CD8-positive, alpha-beta memory T cell (primary cell): ENCODE measurements around the gene EDC4. TPM values are rescaled to one million over a fixed set of nuclear protein-coding genes. Genes with fewer than 3 reads are reported as not detected.

ENCODE experiments used
- CTCF ChIA-PET: fragments of 350-600 bp; sonication (Branson Sonifier 250); formaldehyde crosslinking; loops from one replicate; lab custom pipeline; 2021; ENCODE audit warnings: antibody characterized with exemption; lab: Charles Lee
- POLR2A ChIA-PET: fragments of 350-600 bp; sonication (Branson Sonifier 250); formaldehyde crosslinking; loops from one replicate; lab custom pipeline; 2021; ENCODE audit warnings: antibody characterized with exemption; lab: Charles Lee
- DNase-seq, 5 donors: peaks; one replicate each; pipeline versions ENCODE4 v3.0.0 to v3.0.0-alpha.2; 2020 to 2022; ENCODE audit warnings: mixed read lengths in 1 of 5
- H3K27ac ChIP-seq: one replicate; pipeline ENCODE4 v1.7.0; 2013; ENCODE audit warnings: low read depth, mild to moderate bottlenecking, low read length, moderate library complexity
- H3K27me3 ChIP-seq: 2 replicates; pipeline ENCODE4 v1.7.0; 2013; ENCODE audit warnings: low read length, mild to moderate bottlenecking; ENCODE audit not compliant: insufficient read depth, poor library complexity, severe bottlenecking
- H3K36me3 ChIP-seq: 2 replicates; pipeline ENCODE4 v1.7.0; 2013; ENCODE audit warnings: mild to moderate bottlenecking, low read length, moderate library complexity; ENCODE audit not compliant: insufficient read depth
- H3K4me1 ChIP-seq: 2 replicates; pipeline ENCODE4 v1.7.0; 2013; ENCODE audit warnings: mild to moderate bottlenecking, low read length, moderate library complexity; ENCODE audit not compliant: insufficient read depth
- H3K4me3 ChIP-seq: 2 replicates; pipeline ENCODE4 v1.7.0; 2013; ENCODE audit warnings: mild to moderate bottlenecking, low read length
- H3K9me3 ChIP-seq: 2 replicates; pipeline ENCODE4 v1.7.0; 2013; ENCODE audit warnings: mild to moderate bottlenecking, low read length
- H3K27ac Mint-ChIP-seq, 8 donors: one replicate each; pipeline ENCODE4 v1.8.0; 2020 to 2021; ENCODE audit warnings: mixed read lengths in 8 of 8, mild to moderate bottlenecking in 6 of 8, inconsistent platforms in 3 of 8, moderate library complexity in 3 of 8
- H3K27me3 Mint-ChIP-seq, 2 donors: one replicate each; pipeline ENCODE4 v1.8.0; 2020 to 2021; ENCODE audit warnings: mixed read lengths in 2 of 2, mild to moderate bottlenecking in 1 of 2, moderate library complexity in 1 of 2
- H3K36me3 Mint-ChIP-seq, 3 donors: one replicate each; pipeline ENCODE4 v1.8.0; 2020 to 2021; ENCODE audit warnings: mixed read lengths in 3 of 3, inconsistent platforms in 1 of 3, mild to moderate bottlenecking in 1 of 3
- H3K4me1 Mint-ChIP-seq, 3 donors: one replicate each; pipeline ENCODE4 v1.8.0; 2020 to 2021; ENCODE audit warnings: mixed read lengths in 3 of 3, inconsistent platforms in 1 of 3, mild to moderate bottlenecking in 1 of 3
- H3K4me3 Mint-ChIP-seq, 7 donors: one replicate each; pipeline ENCODE4 v1.8.0; 2020 to 2021; ENCODE audit warnings: mixed read lengths in 7 of 7, mild to moderate bottlenecking in 6 of 7, moderate library complexity in 4 of 7, inconsistent platforms in 2 of 7
- H3K9me3 Mint-ChIP-seq, 5 donors: one replicate each; pipeline ENCODE4 v1.8.0; 2020 to 2022; ENCODE audit warnings: mixed read lengths in 5 of 5, mild to moderate bottlenecking in 3 of 5, moderate library complexity in 2 of 5, inconsistent platforms in 1 of 5
- polyA plus RNA-seq: library from polyadenylated mRNA; unstranded; fragments of 300-500 nt; fragmentation: Illumina TruSeq; gene quantifications from one replicate; pipeline ENCODE4 v1.2.3, GENCODE V29; 2021
- total RNA-seq, 2 experiments: library from RNA; stranded (reverse); gene quantifications; one replicate each; pipeline ENCODE4 v1.2.3, GENCODE V29; 2021

EDC4 gene
- total and polyA plus RNA-seq, 3 experiments from 2014 or later, result 30.1 to 108 (median 105) TPM

DNA sequence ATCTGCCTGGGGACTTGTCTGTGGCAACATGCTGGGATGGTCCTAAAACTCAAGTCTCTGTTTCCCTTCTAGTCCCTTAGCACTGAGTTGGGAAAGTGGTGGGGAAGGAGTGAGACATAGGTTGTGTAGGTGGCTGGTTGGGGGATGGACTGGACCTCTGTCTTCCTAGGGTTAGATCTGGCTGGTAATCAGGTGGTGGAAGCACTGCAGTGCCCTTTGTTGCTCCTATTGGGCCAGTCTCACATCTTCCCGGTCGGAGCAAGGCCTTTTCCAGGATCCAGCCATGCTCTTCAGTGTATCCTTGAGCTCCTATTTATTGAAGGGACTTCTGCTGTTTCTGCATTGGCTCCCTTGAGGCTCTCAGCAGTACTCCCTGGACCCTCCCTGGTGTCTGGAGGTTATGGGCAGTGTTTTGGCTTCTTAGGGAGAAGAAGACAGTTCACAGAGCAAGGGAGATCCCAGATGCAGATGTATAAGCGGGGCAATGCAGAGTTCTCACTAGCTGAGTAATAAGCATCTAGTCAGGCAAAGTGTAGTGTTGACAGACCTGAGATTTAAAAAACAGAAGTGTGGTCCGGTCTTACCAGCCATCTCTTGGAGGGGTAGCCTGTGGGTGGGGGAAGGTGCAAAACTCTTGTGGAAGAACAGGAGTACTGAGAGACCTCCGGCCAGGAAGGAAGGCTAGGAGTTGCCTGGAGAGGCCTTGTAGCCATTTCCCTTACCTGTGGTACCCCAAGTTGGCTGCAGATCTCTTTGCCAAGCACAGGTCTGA is 27.4 kb upstream of the EDC4 start:
- Histone ChIP-seq H3K9me3 (no peaks in the 10 kb centered on the region), H3K36me3 (no peaks in the 10 kb centered on the region), H3K27ac (peak overlapping the region; percentile 82), H3K4me3 (peak overlapping the region; percentile 92), H3K27me3 (no peaks in the 10 kb centered on the region), H3K4me1 (peaks cover 58% of the 10 kb centered on the region)
- ChIA-PET CTCF (interaction anchor here (0.6 to 3.2 kb wide), 7 partner anchors 26 to 324 kb away, joined by 3 to 23 read pairs (median 3); no protein-coding TSS in a partner anchor), POLR2A (interaction anchor here (0.5 to 3.1 kb wide), 5 partner anchors 10 to 90 kb away, joined by 3 to 12 read pairs (median 4); partner anchors contain the start of genes RANBP10 and TSNAXIP1)
- Mint-ChIP-seq H3K4me1 (peaks cover 43 to 58% (median 57%) of the 10 kb centered on the region in 3 donors), H3K4me3 (peak overlapping the region; percentile 85 to 98 (median 87)), H3K9me3 (peaks cover 0 to 2% (median 0%) of the 10 kb centered on the region in 5 donors), H3K36me3 (peaks cover 0 to 26% (median 0%) of the 10 kb centered on the region in 3 donors), H3K27me3 (no peaks in the 10 kb centered on the region), H3K27ac (peak overlapping the region; percentile 48 to 99 (median 94))
- no peak for DNase-seq

GRCh38 chr16:67846063-67846319 is 26.9 kb upstream of the EDC4 start:
- H3K4me1 Mint-ChIP-seq, result peaks cover 43 to 60% (median 57%) of the 10 kb centered on the region in 3 donors
- DNase-seq, result no peak

GRCh38 chr16:67846320-67847063 is 26.4 kb upstream of the EDC4 start, which contains the start of gene NUTF2:
NUTF2 (plus strand) TSS chr16:67846933; CDS start chr16:67865131, 18,198 bp downstream.
- POLR2A ChIA-PET, result interaction anchor here (0.5 to 3.1 kb wide), 4 partner anchors 9 to 89 kb away, joined by 4 to 12 read pairs (median 6); partner anchors contain the start of genes RANBP10 and TSNAXIP1
- peaks cover 55% of the 10 kb centered on the region for H3K4me1 ChIP-seq
- peaks cover 0 to 26% (median 0%) of the 10 kb centered on the region in 3 donors for H3K36me3 Mint-ChIP-seq
- H3K27ac Mint-ChIP-seq, result peak within 1 kb of the TSS; percentile 57 to 99 (median 94)
- peaks cover 42 to 63% (median 54%) of the 10 kb centered on the region in 3 donors for H3K4me1 Mint-ChIP-seq
- CTCF ChIA-PET, result interaction anchor here (0.6 to 3.2 kb wide), 4 partner anchors 13 to 93 kb away, joined by 3 to 23 read pairs (median 4); no protein-coding TSS in a partner anchor
- H3K36me3 ChIP-seq, result no peaks in the 10 kb centered on the region
- H3K4me3 Mint-ChIP-seq, result peak within 1 kb of the TSS; percentile 87 to 98 (median 87)
- peak within 1 kb of the TSS; percentile 92 for H3K4me3 ChIP-seq
- no peaks in the 10 kb centered on the region for H3K27me3 ChIP-seq
- H3K27ac ChIP-seq, result peak within 1 kb of the TSS; percentile 82
- H3K9me3 Mint-ChIP-seq, result peaks cover 0 to 2% (median 0%) of the 10 kb centered on the region in 5 donors
- no peaks in the 10 kb centered on the region for H3K27me3 Mint-ChIP-seq
- H3K9me3 ChIP-seq, result no peaks in the 10 kb centered on the region
- DNase-seq, result peak; percentile 91 to 96 (median 94)

More at GRCh38 chr16:67846063-67846319, 26.9 kb upstream of the EDC4 start:
- H3K36me3 Mint-ChIP-seq, result peaks cover 0 to 26% (median 0%) of the 10 kb centered on the region in 3 donors
- H3K27ac ChIP-seq, result peak overlapping the region; percentile 82
- ChIA-PET CTCF (interaction anchor here (0.6 to 3.2 kb wide), 4 partner anchors 12 to 93 kb away, joined by 3 to 23 read pairs (median 4); no protein-coding TSS in a partner anchor), POLR2A (interaction anchor here (0.5 to 3.1 kb wide), 4 partner anchors 9 to 89 kb away, joined by 4 to 12 read pairs (median 6); partner anchors contain the start of genes RANBP10 and TSNAXIP1)
- peaks cover 58% of the 10 kb centered on the region for H3K4me1 ChIP-seq
- H3K27ac Mint-ChIP-seq, result peak overlapping the region; percentile 48 to 99 (median 94)
- no peaks in the 10 kb centered on the region for H3K27me3 ChIP-seq
- H3K9me3 Mint-ChIP-seq, result peaks cover 0 to 2% (median 0%) of the 10 kb centered on the region in 5 donors
- H3K36me3 ChIP-seq, result no peaks in the 10 kb centered on the region
- H3K4me3 ChIP-seq, result peak overlapping the region; percentile 92
- H3K9me3 ChIP-seq, result no peaks in the 10 kb centered on the region
- H3K27me3 Mint-ChIP-seq, result no peaks in the 10 kb centered on the region
- H3K4me3 Mint-ChIP-seq, result peak overlapping the region; percentile 85 to 98 (median 87)

GRCh38 chr16:67847064-67847861 is 25.6 kb upstream of the EDC4 start, which contains the start of gene CENPT:
CENPT (minus strand) TSS chr16:67847693; CDS start chr16:67833859, 13,834 bp downstream.
- Histone ChIP-seq H3K27me3 (no peaks in the 10 kb centered on the region), H3K27ac (peak within 1 kb of the TSS; percentile 82), H3K4me3 (peak within 1 kb of the TSS; percentile 92), H3K9me3 (no peaks in the 10 kb centered on the region), H3K4me1 (peaks cover 52% of the 10 kb centered on the region), H3K36me3 (no peaks in the 10 kb centered on the region)
- ChIA-PET CTCF (interaction anchor here (0.9 to 3.2 kb wide), 3 partner anchors 31 to 40 kb away, joined by 3 to 23 read pairs (median 4); partner anchors contain the start of gene TSNAXIP1), POLR2A (interaction anchor here (0.7 to 1.2 kb wide), 2 partner anchors 88 to 233 kb away, joined by 3 to 7 read pairs; no protein-coding TSS in a partner anchor)
- Mint-ChIP-seq H3K27me3 (no peaks in the 10 kb centered on the region), H3K9me3 (peaks cover 0 to 2% (median 0%) of the 10 kb centered on the region in 5 donors), H3K27ac (peak within 1 kb of the TSS; percentile 57 to 99 (median 88)), H3K36me3 (peaks cover 0 to 23% (median 0%) of the 10 kb centered on the region in 3 donors), H3K4me1 (peaks cover 38 to 59% (median 50%) of the 10 kb centered on the region in 3 donors), H3K4me3 (peak within 1 kb of the TSS; percentile 87 to 98 (median 87))
- no peak for DNase-seq

- Histone ChIP-seq H3K4me3 (peak overlapping the region; percentile 92), H3K9me3 (no peaks in the 10 kb centered on the region), H3K27me3 (no peaks in the 10 kb centered on the region), H3K4me1 (peaks cover 50% of the 10 kb centered on the region), H3K27ac (peak overlapping the region; percentile 82), H3K36me3 (no peaks in the 10 kb centered on the region)
- H3K9me3 Mint-ChIP-seq, result peaks cover 0 to 2% (median 0%) of the 10 kb centered on the region in 5 donors
- H3K27ac Mint-ChIP-seq, result peak overlapping the region in 3 of 8 donors; percentile 73 to 91 (median 79)
- peak overlapping the region; percentile 72 to 98 (median 86) for H3K4me3 Mint-ChIP-seq
- ChIA-PET CTCF (interaction anchor here (0.7 to 1.3 kb wide), 3 partner anchors 34 to 41 kb away, joined by 3 to 4 read pairs (median 3); partner anchors contain the start of genes NRN1L and TSNAXIP1), POLR2A (interaction anchor here (0.7 kb wide), 1 partner anchor 232 kb away, joined by 3 read pairs; no protein-coding TSS in a partner anchor)
- no peak for DNase-seq
- H3K27me3 Mint-ChIP-seq, result no peaks in the 10 kb centered on the region
- H3K36me3 Mint-ChIP-seq, result peaks cover 0 to 15% (median 0%) of the 10 kb centered on the region in 3 donors
- peaks cover 36 to 57% (median 44%) of the 10 kb centered on the region in 3 donors for H3K4me1 Mint-ChIP-seq
Measured at GRCh38 chr16:67848118-67848517, 24.7 kb upstream of the EDC4 start.

- no peaks in the 10 kb centered on the region for H3K27me3 ChIP-seq
- Mint-ChIP-seq H3K36me3 (peaks cover 0 to 11% (median 2%) of the 10 kb centered on the region in 3 donors), H3K9me3 (peaks cover 0 to 2% (median 0%) of the 10 kb centered on the region in 5 donors), H3K27ac (no peak overlapping the region), H3K4me1 (peaks cover 28 to 54% (median 33%) of the 10 kb centered on the region in 3 donors), H3K27me3 (no peaks in the 10 kb centered on the region), H3K4me3 (no peak overlapping the region)
- ChIA-PET POLR2A (no interaction called here), CTCF (no interaction called here)
- H3K36me3 ChIP-seq, result no peaks in the 10 kb centered on the region
- no peaks in the 10 kb centered on the region for H3K9me3 ChIP-seq
- no peak overlapping the region for H3K27ac ChIP-seq
- no peak overlapping the region for H3K4me3 ChIP-seq
- peaks cover 21% of the 10 kb centered on the region for H3K4me1 ChIP-seq
- DNase-seq, result no peak
Measured at GRCh38 chr16:67853670-67854069, 19.2 kb upstream of the EDC4 start.
